ENCODE measurements around the gene PSAT1.
"Not testable (repeated sequence)": the region's sequence is repeated elsewhere in the genome, so short reads cannot be mapped to it uniquely, and the experiment has no call there.

PSAT1 gene

GRCh38 chr9:78296893-78297671 is at the start of gene PSAT1:
PSAT1 (plus strand) TSS chr9:78297125; CDS start chr9:78297211, 86 bp downstream.
- FAIRE-seq, result no peak

- FAIRE-seq, result peak; percentile 18
Measured at GRCh38 chr9:78248635-78249034, 48.3 kb upstream of the PSAT1 start.

- no peak for FAIRE-seq
Measured at GRCh38 chr9:78249542-78249941, 47.4 kb upstream of the PSAT1 start.

GRCh38 chr9:78252616-78253015 is 44.3 kb upstream of the PSAT1 start:
- FAIRE-seq, result no peak

- FAIRE-seq, result no peak
Measured at GRCh38 chr9:78253285-78253684, 43.6 kb upstream of the PSAT1 start.

DNA sequence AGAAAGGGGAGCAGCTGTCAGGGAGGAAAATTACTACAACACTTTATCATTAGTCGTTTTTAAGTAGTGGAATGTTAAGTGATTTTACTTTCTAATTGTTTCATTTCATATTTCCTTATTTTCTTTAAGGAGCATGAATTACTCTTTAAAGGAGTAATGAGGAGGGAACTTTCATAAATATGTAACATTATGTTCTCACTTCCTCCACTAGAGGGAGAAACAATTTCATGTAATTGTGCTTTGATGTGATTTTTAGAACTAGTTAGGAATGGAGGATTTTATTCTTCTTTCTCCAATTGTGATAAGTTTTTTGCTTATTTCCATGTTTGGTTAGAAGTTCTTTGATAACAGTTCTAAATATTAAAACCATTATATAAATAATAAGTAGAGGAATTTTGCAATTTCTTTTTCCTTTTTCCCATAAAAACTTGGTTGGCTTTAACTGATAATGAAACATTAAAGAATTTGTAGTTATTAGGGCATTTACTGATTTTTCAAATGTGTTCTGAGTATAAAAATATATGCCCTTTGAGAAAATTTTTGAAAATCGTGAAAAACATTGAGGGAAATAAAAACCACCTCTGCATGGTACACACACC is 35.4 kb upstream of the PSAT1 start:
- FAIRE-seq, result peak; percentile 79

DNA sequence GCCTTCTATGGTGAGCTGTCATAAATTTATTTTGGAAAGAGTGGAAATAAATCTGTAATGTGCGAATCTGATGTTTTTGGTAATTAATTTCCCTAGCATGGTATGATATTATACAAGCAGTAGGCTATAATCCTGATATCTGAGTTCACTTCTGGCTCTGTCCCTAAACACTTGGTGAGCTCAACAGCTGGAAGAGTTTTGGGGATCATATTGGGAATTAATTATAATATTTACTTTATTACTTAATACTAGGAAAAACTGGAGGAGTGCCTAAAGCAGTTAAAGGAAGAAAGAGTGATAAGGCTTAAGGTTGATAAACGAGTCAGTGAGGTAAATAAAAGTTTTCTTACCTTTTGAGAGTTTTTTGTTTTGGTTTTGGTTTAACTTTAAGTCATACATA is 34.3 kb upstream of the PSAT1 start:
- FAIRE-seq, result no peak

DNA sequence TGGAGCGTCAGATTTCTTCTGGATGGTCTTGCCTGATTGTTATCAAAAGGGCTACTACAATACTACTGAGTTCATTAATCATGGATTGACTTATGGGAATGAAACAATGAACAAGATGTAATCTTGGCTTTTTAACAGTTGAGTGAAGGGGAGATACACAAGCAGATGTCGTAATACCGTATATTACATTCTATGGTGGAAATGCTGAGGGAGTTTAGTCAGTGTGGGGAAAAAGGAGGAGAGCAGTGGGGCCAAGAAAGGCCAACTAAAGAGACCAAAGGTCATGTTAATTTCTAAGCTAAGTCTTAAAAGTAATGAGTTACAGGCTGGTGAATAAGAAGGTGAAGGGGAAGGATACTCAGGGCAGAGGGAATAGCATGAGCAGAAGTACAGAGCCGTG is 29.0 kb upstream of the PSAT1 start:
- no peak for FAIRE-seq

DNA sequence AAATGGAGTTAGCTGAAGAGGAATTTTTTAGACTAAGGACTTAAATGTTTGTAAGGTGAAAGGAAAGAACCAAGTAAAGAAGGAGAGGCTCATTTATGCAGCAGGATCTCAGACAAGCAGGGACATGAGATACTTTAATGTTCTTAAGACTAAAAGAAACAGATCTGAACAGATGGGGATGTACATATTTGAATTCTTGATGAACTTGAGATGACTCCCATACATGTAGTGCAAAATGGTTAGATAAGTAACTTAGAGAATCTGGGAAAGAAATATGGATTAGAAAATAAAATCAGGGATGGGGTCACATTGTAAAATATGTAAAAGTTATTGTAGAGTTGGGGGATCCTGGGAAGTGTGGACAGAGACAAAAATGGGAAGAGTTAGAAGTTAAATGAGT is 27.1 kb upstream of the PSAT1 start:
- no peak for FAIRE-seq

DNA sequence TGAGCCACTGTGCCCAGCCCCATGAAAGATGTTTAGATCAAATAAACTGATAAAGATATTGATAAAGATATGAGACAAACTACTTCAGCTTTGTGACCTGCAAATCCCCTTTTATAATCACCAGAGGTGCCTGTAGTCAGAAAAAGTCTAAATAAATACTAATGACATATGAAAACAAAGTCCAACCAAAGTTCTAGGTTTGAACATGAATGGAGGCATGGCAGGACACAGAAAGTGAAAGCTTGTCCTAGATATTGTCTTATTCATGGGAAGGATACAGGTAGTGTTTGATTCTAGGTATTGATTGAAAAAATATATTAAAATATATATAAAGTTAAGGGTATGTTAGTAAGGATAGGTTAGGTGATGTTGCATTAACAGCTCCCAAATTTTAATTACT is 24.6 kb upstream of the PSAT1 start:
- no peak for FAIRE-seq

DNA sequence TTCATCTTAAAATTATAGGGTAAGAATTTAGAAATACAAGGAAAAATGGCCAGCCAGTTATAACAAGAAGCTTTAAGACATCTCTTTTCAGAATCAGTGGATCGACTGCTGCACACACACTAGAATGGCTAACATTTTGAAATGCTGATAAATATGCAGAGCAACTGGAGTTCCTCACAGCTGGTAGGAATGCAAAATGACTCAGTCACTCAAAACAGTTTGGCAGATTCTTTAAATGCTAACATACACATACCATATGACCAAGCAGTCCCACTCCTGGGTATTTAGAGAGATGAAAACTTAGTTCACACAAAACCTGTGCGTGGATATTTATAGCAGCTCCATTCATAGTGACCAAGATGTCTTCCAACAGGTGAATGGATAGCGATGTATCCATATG is 23.2 kb upstream of the PSAT1 start:
- no peak for FAIRE-seq

DNA sequence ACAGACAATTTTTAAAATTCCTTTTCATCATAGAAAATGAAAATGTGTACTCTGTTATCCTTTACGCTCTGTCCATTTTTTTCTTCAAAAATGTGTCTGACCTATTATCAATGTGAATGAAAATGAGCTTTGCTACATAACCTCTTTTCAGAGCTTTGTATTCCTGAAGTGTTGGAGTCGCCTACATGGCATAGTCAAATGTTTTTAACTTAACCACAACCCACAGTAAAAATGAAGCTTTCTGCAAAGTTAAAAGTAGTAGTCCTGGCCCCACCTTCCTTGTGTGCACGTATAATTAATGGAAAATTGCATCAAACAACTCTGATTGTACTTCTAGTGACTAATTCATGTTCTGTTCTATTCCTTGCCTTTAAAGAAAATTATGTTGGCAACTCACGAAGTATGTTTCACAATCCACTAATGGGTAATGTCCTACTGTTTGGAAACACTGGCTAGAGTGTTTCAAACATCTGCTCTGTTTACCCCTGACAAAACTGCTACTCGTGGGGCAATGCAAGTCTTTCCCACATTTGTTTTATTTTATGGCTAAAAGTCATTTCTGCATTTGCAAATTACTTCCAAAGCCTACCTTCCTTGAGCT is 18.6 kb upstream of the PSAT1 start:
- FAIRE-seq, result no peak

DNA sequence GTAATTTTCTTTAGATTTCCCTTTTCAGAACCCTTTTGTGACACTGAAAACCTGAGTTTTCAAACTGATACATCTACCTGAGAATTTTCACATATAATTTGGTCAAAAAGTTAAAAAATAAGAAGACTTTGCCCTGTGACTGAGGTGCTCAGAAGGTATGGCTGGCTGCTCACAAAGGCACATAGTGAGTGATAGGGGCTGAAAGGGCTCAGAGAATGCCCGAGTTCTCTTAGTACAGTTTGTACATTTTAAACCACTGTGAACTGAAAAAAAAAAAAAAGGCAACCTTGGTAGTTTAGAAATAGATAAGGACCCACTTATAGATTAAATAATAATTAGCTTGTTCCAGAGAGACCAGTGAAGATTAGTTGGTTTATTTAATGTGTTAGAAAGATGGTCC is 18.1 kb upstream of the PSAT1 start:
- no peak for FAIRE-seq

DNA sequence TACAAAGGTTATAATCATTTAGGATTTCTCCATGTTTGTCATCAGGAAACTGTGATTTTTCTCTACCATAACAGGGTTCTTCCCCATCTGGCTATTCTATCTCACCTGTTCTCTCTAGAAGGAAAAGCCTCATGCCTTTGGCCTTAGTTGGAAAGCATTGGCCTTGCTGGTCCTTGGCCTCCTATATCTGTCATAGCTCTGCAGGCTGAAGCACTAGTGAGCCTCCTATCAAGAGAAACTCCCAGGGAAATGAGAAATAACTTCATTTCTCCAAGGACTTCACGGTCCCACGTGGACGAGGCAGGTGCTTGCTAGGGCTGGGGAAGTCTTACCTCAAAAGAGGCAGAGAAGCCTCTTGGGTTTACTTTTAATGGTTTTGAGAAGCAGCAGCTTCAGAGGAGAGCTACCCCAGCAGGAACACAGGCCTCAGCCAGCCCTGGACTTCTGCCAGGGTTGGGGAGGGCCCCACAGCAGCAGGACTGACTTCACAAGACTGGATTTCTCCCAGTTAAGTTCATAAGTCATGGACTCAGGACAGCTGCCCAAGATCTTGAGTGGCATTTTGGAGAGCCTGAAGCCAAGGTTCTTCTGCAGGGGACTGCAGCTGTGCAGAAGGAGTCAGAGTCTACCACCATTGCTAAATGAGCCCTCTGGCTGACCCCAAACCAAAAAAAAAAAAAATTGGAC is 15.8 kb upstream of the PSAT1 start:
- no peak for FAIRE-seq

DNA sequence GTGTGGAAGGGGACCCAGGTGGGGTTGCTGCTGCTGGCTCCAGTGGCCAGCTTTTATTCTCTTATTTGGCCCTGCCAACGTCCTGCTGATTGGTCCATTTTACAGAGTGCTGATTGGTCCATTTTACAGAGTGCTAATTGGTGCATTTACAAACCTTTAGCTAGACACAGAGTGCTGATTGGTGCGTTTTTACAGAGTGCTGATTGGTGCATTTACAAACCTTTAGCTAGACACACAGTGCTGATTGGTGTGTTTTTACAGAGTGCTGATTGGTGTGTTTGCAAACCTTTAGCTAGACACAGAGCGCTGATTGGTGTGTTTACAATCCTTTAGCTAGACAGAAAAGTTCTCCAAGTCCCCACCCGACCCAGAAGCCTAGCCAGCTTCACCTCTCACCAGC is 12.7 kb upstream of the PSAT1 start:
- not testable (repeated sequence) for FAIRE-seq

DNA sequence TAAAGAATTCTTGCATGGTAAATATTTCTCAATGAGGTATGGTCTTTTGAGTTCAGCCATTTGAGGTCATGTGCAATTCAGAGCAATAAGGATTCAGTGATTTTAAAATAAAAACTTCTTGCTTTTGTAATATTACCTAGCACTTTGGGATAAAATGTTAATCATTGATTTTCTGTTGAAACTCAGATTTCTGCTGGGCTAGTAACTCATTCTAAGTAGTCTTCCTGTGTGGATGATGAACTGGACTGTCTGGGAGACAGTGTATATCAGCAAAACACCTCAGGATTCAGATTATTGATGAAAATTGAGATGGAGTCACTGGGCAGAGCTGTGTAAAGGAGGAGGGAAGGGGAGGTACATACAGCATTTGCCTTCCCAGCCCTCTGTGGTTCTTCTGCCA is 10.8 kb upstream of the PSAT1 start:
- no peak for FAIRE-seq

GRCh38 chr9:78286946-78287388 is 10.0 kb upstream of the PSAT1 start:
- FAIRE-seq, result no peak

DNA sequence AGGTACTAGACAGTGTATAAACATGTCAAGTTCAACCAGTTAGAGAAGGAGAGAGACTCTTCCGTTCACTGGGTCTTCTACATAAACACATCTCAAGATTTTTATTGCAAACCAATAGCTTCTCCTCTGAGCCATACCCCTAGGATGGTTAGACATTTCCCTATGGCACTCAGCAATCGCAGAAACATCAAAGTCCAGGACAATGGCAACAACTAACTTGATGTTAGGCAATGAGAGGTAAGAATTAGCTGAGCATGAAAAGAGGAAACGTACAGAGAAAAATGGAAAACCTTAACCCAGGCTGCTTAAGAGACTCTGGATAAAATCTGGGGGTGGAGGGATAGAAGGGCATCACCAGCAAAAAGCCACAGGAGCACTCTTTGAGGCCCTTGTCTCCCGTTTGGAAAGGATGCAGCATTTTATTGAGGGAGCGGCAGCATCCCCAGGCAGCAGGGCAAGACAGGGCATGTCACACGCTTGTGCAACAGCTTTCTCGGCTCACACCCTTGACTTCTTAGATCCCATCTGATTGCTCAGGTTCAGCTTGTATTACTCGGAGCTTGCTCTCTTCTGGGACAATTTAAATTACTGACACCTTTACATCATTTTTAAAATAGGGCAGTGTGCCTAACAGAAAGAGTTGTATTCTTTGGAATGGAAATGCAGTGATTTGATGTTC is 8.6 kb upstream of the PSAT1 start:
- no peak for FAIRE-seq

- FAIRE-seq, result no peak
Measured at GRCh38 chr9:78289474-78289873, 7.5 kb upstream of the PSAT1 start.

- no peak for FAIRE-seq
Measured at GRCh38 chr9:78291240-78291925, 5.5 kb upstream of the PSAT1 start.

- FAIRE-seq, result no peak
Measured at GRCh38 chr9:78292026-78292425, 4.9 kb upstream of the PSAT1 start.
